HEK293 (cell line): ENCODE results near the gene CA6.

Experiments
- BCL11A ChIP-seq: fragments of 450-650 bp; formaldehyde crosslinking; IDR thresholded peaks from 2 replicates; pipeline ENCODE4 v1.5.1; 2016; ENCODE audit warnings: low read depth, missing biosample characterization, missing genetic modification characterization
- SALL2 ChIP-seq: fragments of 450-650 bp; formaldehyde crosslinking; IDR thresholded peaks from 2 replicates; pipeline ENCODE4 v1.5.0; 2017; ENCODE audit warnings: missing biosample characterization, mild to moderate bottlenecking, missing genetic modification characterization, borderline replicate concordance
- SETDB1 ChIP-seq: IDR thresholded peaks from one replicate; pipeline ENCODE4 v1.6.1; 2017; ENCODE audit warnings: mild to moderate bottlenecking, low read length, moderate library complexity, mixed read lengths; ENCODE audit not compliant: insufficient read length
- YY1 ChIP-seq: fragments of 450-650 bp; formaldehyde crosslinking; IDR thresholded peaks from 2 replicates; pipeline ENCODE4 v1.5.1; 2018; ENCODE audit warnings: missing biosample characterization, missing genetic modification characterization
- ZNF292 ChIP-seq: fragments of 450-650 bp; formaldehyde crosslinking; IDR thresholded peaks from 2 replicates; pipeline ENCODE4 v1.5.1; 2016; ENCODE audit warnings: low read depth, missing biosample characterization, missing genetic modification characterization, borderline replicate concordance
- ZNF416 ChIP-seq: fragments of 450-650 bp; formaldehyde crosslinking; IDR thresholded peaks from 2 replicates; pipeline ENCODE4 v1.5.1; 2016; ENCODE audit warnings: missing biosample characterization, missing genetic modification characterization
- ZNF426 ChIP-seq: fragments of 450-650 bp; formaldehyde crosslinking; IDR thresholded peaks from 2 replicates; pipeline ENCODE4 v1.5.1; 2017; ENCODE audit warnings: missing biosample characterization, missing genetic modification characterization, mild to moderate bottlenecking, inconsistent platforms, moderate library complexity
- ZNF473 ChIP-seq: fragments of 450-650 bp; formaldehyde crosslinking; IDR thresholded peaks from 2 replicates; pipeline ENCODE4 v1.5.1; 2017; ENCODE audit warnings: missing biosample characterization, missing genetic modification characterization
- ZNF529 ChIP-seq: fragments of 450-650 bp; formaldehyde crosslinking; IDR thresholded peaks from 2 replicates; pipeline ENCODE4 v1.5.1; 2017; ENCODE audit warnings: missing genetic modification characterization, missing biosample characterization; ENCODE audit not compliant: insufficient replicate concordance
- TF ChIP-seq, protein P1 (sequence below): fragments of 450-650 bp; formaldehyde crosslinking; IDR thresholded peaks from 2 replicates; pipeline ENCODE4 v1.5.1; 2016; ENCODE audit warnings: missing biosample characterization, missing genetic modification characterization
- TF ChIP-seq, protein P2 (sequence below): fragments of 450-650 bp; formaldehyde crosslinking; IDR thresholded peaks from 2 replicates; pipeline ENCODE4; 2016; ENCODE audit warnings: missing biosample characterization, missing genetic modification characterization

DNA sequence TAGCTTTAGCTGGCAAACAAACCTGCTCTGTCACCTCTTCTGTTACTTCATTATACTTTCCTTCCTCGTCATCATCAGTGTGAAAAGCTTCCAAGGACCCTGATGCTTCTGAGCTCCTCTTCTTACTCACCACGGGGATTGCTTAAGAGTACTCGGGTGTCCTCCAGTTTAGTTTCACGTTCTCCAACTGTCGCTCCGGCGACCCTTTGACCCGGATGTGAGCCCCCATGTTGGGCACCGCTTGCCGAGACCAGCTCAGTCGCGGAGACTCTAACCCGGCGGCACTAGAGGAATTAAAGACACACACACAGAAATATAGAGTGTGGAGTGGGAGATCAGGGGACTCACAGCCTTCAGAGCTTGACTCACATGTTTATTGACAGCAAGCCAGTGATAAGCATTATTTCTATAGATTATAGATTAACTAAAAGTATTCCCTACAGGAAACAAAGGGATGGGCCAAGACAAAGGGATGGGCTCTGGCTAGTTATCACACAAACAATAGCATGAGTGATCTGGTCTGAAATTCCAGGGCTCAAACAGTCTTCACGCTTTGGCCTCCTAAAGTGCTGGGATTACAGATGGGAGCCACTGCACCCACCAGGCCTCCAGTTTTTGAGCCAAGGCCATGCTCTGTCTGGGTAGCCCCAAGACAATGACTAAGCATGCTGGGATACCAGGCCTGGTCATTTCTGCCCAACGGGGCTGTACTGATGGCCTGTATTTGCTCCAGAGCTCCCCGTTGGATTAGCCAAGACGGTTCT lies 37.1 kb upstream of the CA6 start:
- TF ChIP-seq, protein P1, sequence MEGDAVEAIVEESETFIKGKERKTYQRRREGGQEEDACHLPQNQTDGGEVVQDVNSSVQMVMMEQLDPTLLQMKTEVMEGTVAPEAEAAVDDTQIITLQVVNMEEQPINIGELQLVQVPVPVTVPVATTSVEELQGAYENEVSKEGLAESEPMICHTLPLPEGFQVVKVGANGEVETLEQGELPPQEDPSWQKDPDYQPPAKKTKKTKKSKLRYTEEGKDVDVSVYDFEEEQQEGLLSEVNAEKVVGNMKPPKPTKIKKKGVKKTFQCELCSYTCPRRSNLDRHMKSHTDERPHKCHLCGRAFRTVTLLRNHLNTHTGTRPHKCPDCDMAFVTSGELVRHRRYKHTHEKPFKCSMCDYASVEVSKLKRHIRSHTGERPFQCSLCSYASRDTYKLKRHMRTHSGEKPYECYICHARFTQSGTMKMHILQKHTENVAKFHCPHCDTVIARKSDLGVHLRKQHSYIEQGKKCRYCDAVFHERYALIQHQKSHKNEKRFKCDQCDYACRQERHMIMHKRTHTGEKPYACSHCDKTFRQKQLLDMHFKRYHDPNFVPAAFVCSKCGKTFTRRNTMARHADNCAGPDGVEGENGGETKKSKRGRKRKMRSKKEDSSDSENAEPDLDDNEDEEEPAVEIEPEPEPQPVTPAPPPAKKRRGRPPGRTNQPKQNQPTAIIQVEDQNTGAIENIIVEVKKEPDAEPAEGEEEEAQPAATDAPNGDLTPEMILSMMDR = no peak
- TF ChIP-seq BCL11A (tag by site-specific recombination) (no peak), SALL2 (tag by site-specific recombination) (no peak), ZNF416 (tag by site-specific recombination) (no peak), ZNF292 (no peak), YY1 (tag by site-specific recombination) (no peak), SETDB1 (no peak), ZNF426 (tag by site-specific recombination) (no peak), ZNF473 (tag by site-specific recombination) (no peak), ZNF529 (tag by site-specific recombination) (no peak)
- TF ChIP-seq, protein P2, sequence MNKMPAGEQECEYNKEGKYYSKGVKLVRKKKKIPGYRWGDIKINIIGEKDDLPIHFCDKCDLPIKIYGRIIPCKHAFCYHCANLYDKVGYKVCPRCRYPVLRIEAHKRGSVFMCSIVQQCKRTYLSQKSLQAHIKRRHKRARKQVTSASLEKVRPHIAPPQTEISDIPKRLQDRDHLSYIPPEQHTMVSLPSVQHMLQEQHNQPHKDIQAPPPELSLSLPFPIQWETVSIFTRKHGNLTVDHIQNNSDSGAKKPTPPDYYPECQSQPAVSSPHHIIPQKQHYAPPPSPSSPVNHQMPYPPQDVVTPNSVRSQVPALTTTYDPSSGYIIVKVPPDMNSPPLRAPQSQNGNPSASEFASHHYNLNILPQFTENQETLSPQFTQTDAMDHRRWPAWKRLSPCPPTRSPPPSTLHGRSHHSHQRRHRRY (tag by site-specific recombination) = no peak
